Measurements from ENCODE around the gene EIF3B. TPM values are rescaled to one million over a fixed set of nuclear protein-coding genes. Genes with fewer than 3 reads are reported as not detected.
"Not testable (repeated sequence)": the region's sequence is repeated elsewhere in the genome, so short reads cannot be mapped to it uniquely, and the experiment has no call there.

EIF3B gene
- total RNA-seq, 1 experiment from 2014 or later = 319 TPM

GRCh38 chr7:2378125-2378524 is 23.5 kb downstream of the EIF3B start:
- peaks cover 62% of the 10 kb centered on the region for H3K36me3 ChIP-seq (replicated peaks; ENCODE audit: control insufficient read depth, insufficient read depth, low read length)
- H3K27me3 ChIP-seq (ENCODE audit: control insufficient read depth, insufficient read depth, low read length); H3K4me3 ChIP-seq (ENCODE audit: insufficient read depth, low read depth, low read length); DNase-seq: not testable (repeated sequence)

DNA sequence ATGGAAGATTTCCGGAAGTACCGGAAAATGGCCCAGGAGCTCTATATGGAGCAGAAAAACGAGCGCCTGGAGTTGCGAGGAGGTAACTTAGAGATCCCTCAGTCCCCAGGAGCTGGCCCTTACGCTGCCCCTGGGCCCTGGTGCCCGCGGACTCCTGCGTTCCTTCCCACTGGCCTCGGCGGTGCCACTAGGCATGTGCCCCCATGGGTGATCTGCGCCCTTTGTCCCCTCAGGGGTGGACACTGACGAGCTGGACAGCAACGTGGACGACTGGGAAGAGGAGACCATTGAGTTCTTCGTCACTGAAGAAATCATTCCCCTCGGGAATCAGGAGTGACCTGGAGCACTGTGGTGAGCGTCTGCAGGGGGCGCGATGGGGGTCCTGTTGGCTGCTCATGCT is 24.5 kb downstream of the EIF3B start:
- H3K27me3 ChIP-seq (ENCODE audit: control insufficient read depth, insufficient read depth, low read length) = no peaks in the 10 kb centered on the region
- H3K4me3 ChIP-seq (ENCODE audit: insufficient read depth, low read depth, low read length) = no peak overlapping the region
- H3K36me3 ChIP-seq (replicated peaks; ENCODE audit: control insufficient read depth, insufficient read depth, low read length) = peaks cover 55% of the 10 kb centered on the region
- no peak for DNase-seq

GRCh38 chr7:2379821-2380450 is 25.3 kb downstream of the EIF3B start:
- Histone ChIP-seq H3K36me3 (replicated peaks; ENCODE audit: control insufficient read depth, insufficient read depth, low read length) (peaks cover 49% of the 10 kb centered on the region), H3K27me3 (ENCODE audit: control insufficient read depth, insufficient read depth, low read length) (no peaks in the 10 kb centered on the region), H3K4me3 (ENCODE audit: insufficient read depth, low read depth, low read length) (no peak overlapping the region)
- DNase-seq = peak; percentile 59

GRCh38 chr7:2380461-2380860 is 25.8 kb downstream of the EIF3B start:
- Histone ChIP-seq H3K4me3 (ENCODE audit: insufficient read depth, low read depth, low read length) (no peak overlapping the region), H3K27me3 (ENCODE audit: control insufficient read depth, insufficient read depth, low read length) (no peaks in the 10 kb centered on the region), H3K36me3 (replicated peaks; ENCODE audit: control insufficient read depth, insufficient read depth, low read length) (peaks cover 43% of the 10 kb centered on the region)
- DNase-seq = no peak

DNA sequence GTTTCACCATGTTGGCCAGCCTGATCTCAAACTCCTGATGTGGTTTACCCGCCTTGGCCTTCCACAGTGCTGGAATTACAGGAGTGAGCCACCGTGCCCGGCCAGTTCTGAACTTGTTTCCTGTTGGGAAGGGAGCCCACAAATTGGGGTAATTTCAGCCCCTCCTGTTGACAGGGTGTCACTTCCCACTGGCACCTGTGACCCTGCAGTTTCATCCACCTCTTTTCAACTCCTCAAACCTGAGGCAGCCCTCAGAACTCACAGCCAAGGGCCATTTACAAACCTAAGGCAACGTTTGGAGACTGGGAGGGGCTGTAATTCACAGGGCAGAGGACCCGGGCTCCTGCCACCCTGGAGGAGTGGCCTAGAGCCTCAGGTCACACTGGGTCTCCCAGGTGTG is 26.6 kb downstream of the EIF3B start:
- DNase-seq = no peak
- H3K27me3 ChIP-seq (ENCODE audit: control insufficient read depth, insufficient read depth, low read length) = no peaks in the 10 kb centered on the region
- H3K36me3 ChIP-seq (replicated peaks; ENCODE audit: control insufficient read depth, insufficient read depth, low read length) = peaks cover 37% of the 10 kb centered on the region
- H3K4me3 ChIP-seq (ENCODE audit: insufficient read depth, low read depth, low read length) = no peak overlapping the region

DNA sequence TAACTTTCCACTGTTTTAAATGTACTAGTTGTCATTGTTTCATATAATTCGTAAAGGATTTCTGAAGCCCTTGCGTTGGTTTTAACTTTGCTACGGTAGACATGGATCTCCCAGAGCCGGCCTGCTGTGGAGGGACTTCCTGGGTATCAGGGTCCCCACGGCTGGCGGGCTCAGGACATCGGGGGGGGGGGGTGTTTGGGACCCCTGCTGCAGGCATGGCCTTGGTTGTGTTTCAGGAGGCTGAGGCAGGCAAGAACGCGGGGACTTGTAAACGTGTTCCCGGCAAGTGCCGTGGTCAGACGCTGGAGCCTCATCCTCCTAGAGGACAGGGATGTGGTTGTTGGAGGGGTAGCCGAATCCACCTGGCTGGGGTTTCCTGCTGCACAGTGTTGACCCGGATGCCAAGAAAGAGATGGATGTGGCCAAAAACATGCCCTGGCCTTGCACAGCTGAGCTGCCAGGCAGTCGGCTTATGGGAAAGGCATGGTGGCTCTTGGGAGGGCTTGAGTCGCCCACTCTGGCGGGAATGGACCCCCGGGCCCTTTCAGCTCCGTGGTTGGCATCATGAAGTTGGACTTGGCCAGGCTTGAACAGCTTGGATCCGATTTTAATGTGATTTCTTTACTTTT is 27.4 kb downstream of the EIF3B start:
- no peaks in the 10 kb centered on the region for H3K27me3 ChIP-seq (ENCODE audit: control insufficient read depth, insufficient read depth, low read length)
- H3K36me3 ChIP-seq (replicated peaks; ENCODE audit: control insufficient read depth, insufficient read depth, low read length) = peaks cover 29% of the 10 kb centered on the region
- no peak overlapping the region for H3K4me3 ChIP-seq (ENCODE audit: insufficient read depth, low read depth, low read length)
- DNase-seq = peak; percentile 60

DNA sequence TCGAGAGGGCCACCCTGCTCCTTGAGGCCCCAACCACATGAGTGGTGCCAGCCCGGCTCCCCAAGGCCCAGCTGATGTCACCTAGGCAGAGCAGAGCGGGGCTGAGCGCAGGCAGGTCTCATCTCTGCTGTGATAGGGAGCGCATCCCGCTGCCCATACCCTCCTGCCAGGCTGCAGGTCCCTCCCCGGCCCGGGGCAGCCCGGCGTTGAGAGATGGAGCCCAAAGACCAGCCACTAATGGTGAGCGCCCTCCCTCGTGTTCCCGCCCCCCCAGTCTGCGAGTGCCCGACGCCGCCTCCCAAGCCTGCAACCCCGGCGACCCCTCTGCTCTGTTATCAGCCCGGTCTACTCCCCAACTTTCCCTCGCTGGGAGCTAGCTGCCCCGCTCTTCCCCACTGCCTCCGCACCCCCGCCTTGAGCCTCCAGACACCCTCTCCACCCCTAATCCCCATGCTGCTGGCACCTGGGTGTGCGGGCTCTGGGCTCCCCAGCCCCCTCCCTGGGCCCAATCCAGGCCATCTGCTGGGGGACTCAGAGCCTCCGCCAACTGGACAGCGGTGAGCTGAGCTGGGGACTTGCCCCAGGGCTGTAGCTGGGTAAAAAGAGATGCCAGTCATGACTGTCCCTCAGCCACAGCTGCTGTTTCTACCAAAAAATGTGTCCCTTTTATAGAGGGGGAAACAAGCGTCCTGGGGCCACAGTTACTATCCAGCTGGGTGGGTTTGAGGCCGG is 29.1 kb downstream of the EIF3B start:
- Histone ChIP-seq H3K36me3 (replicated peaks; ENCODE audit: control insufficient read depth, insufficient read depth, low read length) (peaks cover 20% of the 10 kb centered on the region), H3K4me3 (ENCODE audit: insufficient read depth, low read depth, low read length) (no peak overlapping the region), H3K27me3 (ENCODE audit: control insufficient read depth, insufficient read depth, low read length) (no peaks in the 10 kb centered on the region)
- peak; percentile 78 for DNase-seq

- DNase-seq = peak; percentile 83
- H3K36me3 ChIP-seq (replicated peaks; ENCODE audit: control insufficient read depth, insufficient read depth, low read length) = peaks cover 12% of the 10 kb centered on the region
- no peak overlapping the region for H3K4me3 ChIP-seq (ENCODE audit: insufficient read depth, low read depth, low read length)
- H3K27me3 ChIP-seq (ENCODE audit: control insufficient read depth, insufficient read depth, low read length) = no peaks in the 10 kb centered on the region
These were observed 30.0 kb downstream of the EIF3B start for GRCh38 chr7:2384354-2385243.

GRCh38 chr7:2386122-2386521 is 31.5 kb downstream of the EIF3B start:
- not testable (repeated sequence) for DNase-seq; H3K4me3 ChIP-seq (ENCODE audit: insufficient read depth, low read depth, low read length); H3K36me3 ChIP-seq (replicated peaks; ENCODE audit: control insufficient read depth, insufficient read depth, low read length); H3K27me3 ChIP-seq (ENCODE audit: control insufficient read depth, insufficient read depth, low read length)

- DNase-seq = peak; percentile 71
- Histone ChIP-seq H3K27me3 (ENCODE audit: control insufficient read depth, insufficient read depth, low read length) (no peaks in the 10 kb centered on the region), H3K4me3 (ENCODE audit: insufficient read depth, low read depth, low read length) (no peak overlapping the region), H3K36me3 (replicated peaks; ENCODE audit: control insufficient read depth, insufficient read depth, low read length) (no peaks in the 10 kb centered on the region)
These were observed 32.5 kb downstream of the EIF3B start for GRCh38 chr7:2386964-2387669.

- Histone ChIP-seq H3K4me3 (ENCODE audit: insufficient read depth, low read depth, low read length) (no peak overlapping the region), H3K27me3 (ENCODE audit: control insufficient read depth, insufficient read depth, low read length) (no peaks in the 10 kb centered on the region), H3K36me3 (replicated peaks; ENCODE audit: control insufficient read depth, insufficient read depth, low read length) (no peaks in the 10 kb centered on the region)
- DNase-seq = no peak
These were observed 33.4 kb downstream of the EIF3B start for GRCh38 chr7:2387897-2388636.

DNA sequence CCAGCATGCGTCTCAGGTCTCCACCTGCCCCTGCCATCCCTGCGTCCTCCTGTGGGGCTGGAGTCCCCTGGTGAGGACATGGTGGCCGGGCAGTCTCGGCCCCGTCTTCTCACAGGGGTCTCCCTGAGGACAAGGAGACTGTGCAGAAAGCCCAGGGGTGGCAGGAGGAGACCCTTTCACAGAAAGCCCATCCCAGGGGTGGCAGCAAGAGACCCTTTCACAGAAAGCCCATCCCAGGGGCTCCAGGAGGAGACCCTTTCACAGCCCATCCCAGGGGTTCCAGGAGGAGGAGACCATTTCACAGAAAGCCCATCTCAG is 34.0 kb downstream of the EIF3B start:
- no peak for DNase-seq
- H3K4me3 ChIP-seq (ENCODE audit: insufficient read depth, low read depth, low read length) = no peak overlapping the region
- no peaks in the 10 kb centered on the region for H3K27me3 ChIP-seq (ENCODE audit: control insufficient read depth, insufficient read depth, low read length)
- no peaks in the 10 kb centered on the region for H3K36me3 ChIP-seq (replicated peaks; ENCODE audit: control insufficient read depth, insufficient read depth, low read length)

GRCh38 chr7:2390020-2390816 is 35.6 kb downstream of the EIF3B start:
- not testable (repeated sequence) for H3K4me3 ChIP-seq (ENCODE audit: insufficient read depth, low read depth, low read length); H3K27me3 ChIP-seq (ENCODE audit: control insufficient read depth, insufficient read depth, low read length); H3K36me3 ChIP-seq (replicated peaks; ENCODE audit: control insufficient read depth, insufficient read depth, low read length)
- peak; percentile 42 for DNase-seq

Measured in H7 (cell line).